HepG2 (cell line): ENCODE results near the gene NME1. TPM values are rescaled to one million over a fixed set of nuclear protein-coding genes. Genes with fewer than 3 reads are reported as not detected.

Experiments
- CENPX ChIP-seq: sonication (generic); formaldehyde crosslinking; IDR thresholded peaks from 2 replicates; pipeline ENCODE4 v1.9.0; 2021; ENCODE audit warnings: mild to moderate bottlenecking, missing genetic modification reagents, moderate library complexity
- DNMT3B ChIP-seq: conservative IDR thresholded peaks from 2 replicates; pipeline ENCODE4 v1.6.1; 2016; ENCODE audit warnings: missing biosample characterization, control low read depth
- ERF ChIP-seq: IDR thresholded peaks from 2 replicates; pipeline ENCODE4 v1.6.1; 2018; ENCODE audit warnings: missing biosample characterization, missing genetic modification reagents
- ISL2 ChIP-seq: sonication (generic); formaldehyde crosslinking; IDR thresholded peaks from 2 replicates; pipeline ENCODE4 v1.5.0; 2020; ENCODE audit warnings: missing genetic modification reagents
- NR2F2 ChIP-seq: IDR thresholded peaks from 2 replicates; pipeline ENCODE4 v1.6.1; 2012; ENCODE audit warnings: low read depth, inconsistent platforms, borderline replicate concordance
- POLR2AphosphoS5 ChIP-seq: IDR thresholded peaks from 2 replicates; pipeline ENCODE4 v1.6.1; 2012; ENCODE audit warnings: low read depth, low read length
- PRDM4 ChIP-seq: sonication (generic); formaldehyde crosslinking; IDR thresholded peaks from 2 replicates; pipeline ENCODE4 v1.9.0; 2021; ENCODE audit warnings: missing genetic modification reagents, borderline replicate concordance
- SETDB1 ChIP-seq: sonication (generic); formaldehyde crosslinking; IDR thresholded peaks from 2 replicates; pipeline ENCODE4 v1.5.1; 2020; ENCODE audit warnings: missing genetic modification reagents, mild to moderate bottlenecking, borderline replicate concordance
- SIN3A ChIP-seq: IDR thresholded peaks from 2 replicates; pipeline ENCODE4 v1.6.1; 2011; ENCODE audit warnings: low read depth, mild to moderate bottlenecking, control low read depth, low read length, borderline replicate concordance
- SP140L ChIP-seq: sonication (generic); formaldehyde crosslinking; IDR thresholded peaks from 2 replicates; pipeline ENCODE4 v1.4.0; 2020; ENCODE audit warnings: missing genetic modification reagents, borderline replicate concordance
- ZFP36 ChIP-seq: fragments of 150-350 bp; IDR thresholded peaks from 2 replicates; pipeline ENCODE4 v1.6.1; 2018; ENCODE audit warnings: borderline replicate concordance, low read length, low read depth; ENCODE audit not compliant: partially characterized antibody
- ZKSCAN5 ChIP-seq: sonication (generic); formaldehyde crosslinking; IDR thresholded peaks from 2 replicates; pipeline ENCODE4 v1.5.1; 2020; ENCODE audit warnings: mild to moderate bottlenecking, missing genetic modification reagents
- ZNF33B ChIP-seq: sonication (generic); formaldehyde crosslinking; IDR thresholded peaks from 2 replicates; pipeline ENCODE4 v1.5.1; 2020; ENCODE audit warnings: mild to moderate bottlenecking, missing genetic modification reagents
- ZNF547 ChIP-seq: sonication (generic); formaldehyde crosslinking; IDR thresholded peaks from 2 replicates; pipeline ENCODE4 v1.5.1; 2020; ENCODE audit warnings: mild to moderate bottlenecking, missing genetic modification reagents
- ZNF660 ChIP-seq: sonication (generic); formaldehyde crosslinking; IDR thresholded peaks from 2 replicates; pipeline ENCODE4 v1.5.1; 2020; ENCODE audit warnings: mild to moderate bottlenecking, low read depth, missing genetic modification reagents, borderline replicate concordance
- ZNF740 ChIP-seq: sonication (generic); formaldehyde crosslinking; IDR thresholded peaks from 2 replicates; pipeline ENCODE4 v1.4.0; 2020; ENCODE audit warnings: missing genetic modification reagents
- polyA plus RNA-seq, 8 experiments: library from polyadenylated mRNA; depleted of rRNA in 3 of 8; stranded (reverse) in 7 of 8; unstranded in 1 of 8; fragments of >200 nt; fragmentation: Illumina TruSeq in 4 of 8; extraction: Trizol in 4 of 8; gene quantifications; 2 replicates each; pipeline versions ENCODE4 v1.2.1 to v1.2.3, GENCODE V29; 2011 to 2016; ENCODE audit warnings: low read depth in 4 of 8, missing spikeins in 1 of 8, mixed read lengths in 1 of 8; ENCODE audit not compliant: insufficient read depth in 1 of 8
- total RNA-seq, 5 experiments: library from RNA; depleted of rRNA; stranded (reverse); fragments of >200 nt; fragmentation: Illumina TruSeq; extraction: Trizol; gene quantifications; 2 replicates each; pipeline ENCODE4 v1.2.3, GENCODE V29; 2016; ENCODE audit warnings: low read depth in 1 of 5
- TF ChIP-seq, protein P1 (sequence below): sonication (generic); formaldehyde crosslinking; IDR thresholded peaks from 2 replicates; pipeline ENCODE4 v1.8.1; 2023; ENCODE audit warnings: mild to moderate bottlenecking, moderate library complexity, missing genetic modification reagents
- TF ChIP-seq, protein P2 (sequence below): sonication (generic); formaldehyde crosslinking; IDR thresholded peaks from 2 replicates; pipeline ENCODE4 v1.5.0; 2020; ENCODE audit warnings: missing genetic modification reagents
- TF ChIP-seq, protein P3 (sequence below): sonication (generic); formaldehyde crosslinking; IDR thresholded peaks from 2 replicates; pipeline ENCODE4 v1.5.1; 2020; ENCODE audit warnings: missing genetic modification reagents, mild to moderate bottlenecking, borderline replicate concordance
- TF ChIP-seq, protein P4 (sequence below): IDR thresholded peaks from 2 replicates; pipeline ENCODE4 v1.6.1; 2016; ENCODE audit warnings: low read depth, control low read depth

Gene NME1
- total and polyA plus RNA-seq, 2 of the 13 experiments (the other 11 are each of a cell fraction or from before 2014, with no cell fraction given), result 295 to 516 TPM

DNA sequence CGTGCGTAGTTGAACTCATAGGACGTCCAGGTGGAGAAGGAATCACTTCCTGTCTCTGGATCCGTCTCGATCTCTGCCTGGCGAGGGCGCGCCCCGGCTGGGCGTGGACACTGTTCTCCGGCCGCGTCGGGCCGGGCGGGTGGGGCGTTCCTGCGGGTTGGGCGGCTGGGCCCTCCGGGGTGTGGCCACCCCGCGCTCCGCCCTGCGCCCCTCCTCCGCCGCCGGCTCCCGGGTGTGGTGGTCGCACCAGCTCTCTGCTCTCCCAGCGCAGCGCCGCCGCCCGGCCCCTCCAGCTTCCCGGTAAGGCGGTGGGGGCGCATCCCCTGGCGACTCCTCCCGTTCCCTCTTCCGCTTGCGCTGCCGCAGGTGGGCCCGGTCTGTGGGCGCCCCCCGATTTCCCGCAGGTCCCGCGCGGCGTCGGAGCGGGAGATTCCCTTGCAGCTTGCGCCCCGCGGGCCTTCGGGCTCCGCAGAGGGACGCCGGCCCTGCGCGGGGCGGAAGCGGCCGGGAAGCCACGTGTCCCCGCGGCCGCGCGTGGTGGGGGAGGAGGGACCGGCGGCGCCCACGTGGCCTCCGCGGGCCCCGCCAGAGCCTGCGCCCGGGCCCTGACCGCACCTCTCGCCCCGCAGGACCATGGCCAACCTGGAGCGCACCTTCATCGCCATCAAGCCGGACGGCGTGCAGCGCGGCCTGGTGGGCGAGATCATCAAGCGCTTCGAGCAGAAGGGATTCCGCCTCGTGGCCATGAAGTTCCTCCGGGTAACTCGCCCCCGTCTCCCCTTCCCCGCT, 13.0 kb downstream of the NME1 start, which contains the start of gene NME2 (continued):
- peak; percentile 75; the same call in 1 of the 2 replicates for TF ChIP-seq ZNF33B (CRISPR knock-in tag)
- TF ChIP-seq CENPX (CRISPR knock-in tag), result no peak; the same call in 1 of the 2 replicates
- TF ChIP-seq ZKSCAN5 (CRISPR knock-in tag), result no peak
- TF ChIP-seq POLR2AphosphoS5, result peak; percentile 89
- TF ChIP-seq, protein P1, sequence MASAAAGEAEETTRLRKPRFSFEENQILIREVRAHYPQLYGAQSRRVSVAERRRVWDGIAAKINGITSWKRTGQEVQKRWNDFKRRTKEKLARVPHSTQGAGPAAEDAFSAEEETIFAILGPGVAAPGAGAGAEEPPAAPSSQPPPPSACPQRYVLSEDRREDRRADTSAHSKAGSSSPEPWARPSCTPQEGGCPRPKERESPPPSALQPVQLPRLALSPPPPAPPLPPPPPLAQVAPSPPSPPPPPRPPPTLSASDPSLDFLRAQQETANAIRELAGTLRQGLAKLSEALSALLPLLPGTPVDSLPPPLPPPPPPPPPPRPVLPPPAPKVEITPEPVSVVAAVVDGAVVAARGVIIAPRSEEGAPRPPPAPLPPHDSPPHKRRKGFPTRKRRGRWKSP (CRISPR knock-in tag), result peak; percentile 47
- TF ChIP-seq, protein P2, sequence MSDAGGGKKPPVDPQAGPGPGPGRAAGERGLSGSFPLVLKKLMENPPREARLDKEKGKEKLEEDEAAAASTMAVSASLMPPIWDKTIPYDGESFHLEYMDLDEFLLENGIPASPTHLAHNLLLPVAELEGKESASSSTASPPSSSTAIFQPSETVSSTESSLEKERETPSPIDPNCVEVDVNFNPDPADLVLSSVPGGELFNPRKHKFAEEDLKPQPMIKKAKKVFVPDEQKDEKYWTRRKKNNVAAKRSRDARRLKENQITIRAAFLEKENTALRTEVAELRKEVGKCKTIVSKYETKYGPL (CRISPR knock-in tag), result no peak
- TF ChIP-seq ISL2 (CRISPR knock-in tag), result peak; percentile 18; the same call in 1 of the 2 replicates
- TF ChIP-seq, protein P3, sequence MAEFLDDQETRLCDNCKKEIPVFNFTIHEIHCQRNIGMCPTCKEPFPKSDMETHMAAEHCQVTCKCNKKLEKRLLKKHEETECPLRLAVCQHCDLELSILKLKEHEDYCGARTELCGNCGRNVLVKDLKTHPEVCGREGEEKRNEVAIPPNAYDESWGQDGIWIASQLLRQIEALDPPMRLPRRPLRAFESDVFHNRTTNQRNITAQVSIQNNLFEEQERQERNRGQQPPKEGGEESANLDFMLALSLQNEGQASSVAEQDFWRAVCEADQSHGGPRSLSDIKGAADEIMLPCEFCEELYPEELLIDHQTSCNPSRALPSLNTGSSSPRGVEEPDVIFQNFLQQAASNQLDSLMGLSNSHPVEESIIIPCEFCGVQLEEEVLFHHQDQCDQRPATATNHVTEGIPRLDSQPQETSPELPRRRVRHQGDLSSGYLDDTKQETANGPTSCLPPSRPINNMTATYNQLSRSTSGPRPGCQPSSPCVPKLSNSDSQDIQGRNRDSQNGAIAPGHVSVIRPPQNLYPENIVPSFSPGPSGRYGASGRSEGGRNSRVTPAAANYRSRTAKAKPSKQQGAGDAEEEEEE (CRISPR knock-in tag), result 0 out of 2 replicates have a peak, but pooled peaks have one; percentile 38
- peak; percentile 78 for TF ChIP-seq ZNF547 (CRISPR knock-in tag)
- no peak; the same call in 1 of the 2 replicates for TF ChIP-seq DNMT3B (CRISPR knock-in tag)
- TF ChIP-seq ZFP36, result no peak
- peak; percentile 50; the same call in 1 of the 2 replicates for TF ChIP-seq ERF (CRISPR knock-in tag)
- no peak for TF ChIP-seq ZNF740 (CRISPR knock-in tag)
- TF ChIP-seq SETDB1 (CRISPR knock-in tag), result no peak
- no peak for TF ChIP-seq ZNF660
- no peak for TF ChIP-seq PRDM4 (CRISPR knock-in tag)
- no peak for TF ChIP-seq SP140L (CRISPR knock-in tag)
- peak; percentile 93; the same call in 1 of the 2 replicates for TF ChIP-seq SIN3A
- no peak for TF ChIP-seq NR2F2
- TF ChIP-seq, protein P4, sequence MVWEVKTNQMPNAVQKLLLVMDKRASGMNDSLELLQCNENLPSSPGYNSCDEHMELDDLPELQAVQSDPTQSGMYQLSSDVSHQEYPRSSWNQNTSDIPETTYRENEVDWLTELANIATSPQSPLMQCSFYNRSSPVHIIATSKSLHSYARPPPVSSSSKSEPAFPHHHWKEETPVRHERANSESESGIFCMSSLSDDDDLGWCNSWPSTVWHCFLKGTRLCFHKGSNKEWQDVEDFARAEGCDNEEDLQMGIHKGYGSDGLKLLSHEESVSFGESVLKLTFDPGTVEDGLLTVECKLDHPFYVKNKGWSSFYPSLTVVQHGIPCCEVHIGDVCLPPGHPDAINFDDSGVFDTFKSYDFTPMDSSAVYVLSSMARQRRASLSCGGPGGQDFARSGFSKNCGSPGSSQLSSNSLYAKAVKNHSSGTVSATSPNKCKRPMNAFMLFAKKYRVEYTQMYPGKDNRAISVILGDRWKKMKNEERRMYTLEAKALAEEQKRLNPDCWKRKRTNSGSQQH (CRISPR knock-in tag), result 0 out of 2 replicates have a peak, but pooled peaks have one; percentile 12
